DND-41 (cell line): ENCODE data around the gene PIGC.

Experiments used
- ATAC-seq: fragments of 200-7000 bp; cut with Tn5 transposase; 3 replicates; pipeline ENCODE4 v1.9.1; 2021; ENCODE audit warnings: low read depth; ENCODE audit not compliant: insufficient read depth
- DNase-seq: peaks from one replicate; pipeline ENCODE4 v3.0.0-alpha.2; 2020
- H2AFZ ChIP-seq: 2 replicates; pipeline ENCODE4 v1.6.0; 2012; ENCODE audit warnings: low read depth, low read length
- H3K27ac ChIP-seq: 2 replicates; pipeline ENCODE4 v1.5.1; 2012; ENCODE audit warnings: low read length, inconsistent platforms
- H3K27me3 ChIP-seq: fragments of 200-600 bp; sonication (generic); 2 replicates; pipeline ENCODE4 v1.6.0; 2012; ENCODE audit warnings: low read length, mild to moderate bottlenecking, inconsistent platforms; ENCODE audit not compliant: insufficient read depth, poor library complexity
- H3K36me3 ChIP-seq: 2 replicates; pipeline ENCODE4 v1.5.1; 2012; ENCODE audit warnings: low read length, inconsistent platforms; ENCODE audit not compliant: insufficient read depth
- H3K4me1 ChIP-seq: 2 replicates; pipeline ENCODE4 v1.5.1; 2012; ENCODE audit warnings: mild to moderate bottlenecking, low read length; ENCODE audit not compliant: insufficient read depth
- H3K4me2 ChIP-seq: 2 replicates; pipeline ENCODE4 v1.6.0; 2012; ENCODE audit warnings: mild to moderate bottlenecking, moderate library complexity, low read length, inconsistent platforms; ENCODE audit not compliant: insufficient read depth
- H3K4me3 ChIP-seq, 2 experiments: fragments of 200-600 bp in 1 of 2; shearing (Covaris generic) in 1 of 2; 2 replicates each; pipeline ENCODE4 v1.5.1; 2012 to 2016; ENCODE audit warnings: inconsistent platforms in 2 of 2, low read length in 2 of 2, mild to moderate bottlenecking in 2 of 2, low read depth in 1 of 2, moderate library complexity in 1 of 2
- H3K79me2 ChIP-seq: 2 replicates; pipeline ENCODE4 v1.6.0; 2012; ENCODE audit warnings: low read length, inconsistent platforms; ENCODE audit not compliant: insufficient read depth
- H3K9ac ChIP-seq: 2 replicates; pipeline ENCODE4 v1.6.0; 2012; ENCODE audit warnings: low read depth, mild to moderate bottlenecking, inconsistent platforms, low read length, moderate library complexity
- H3K9me3 ChIP-seq: 2 replicates; pipeline ENCODE4 v1.5.1; 2012; ENCODE audit warnings: low read length, moderate library complexity, mild to moderate bottlenecking, inconsistent platforms; ENCODE audit not compliant: insufficient read depth, severe bottlenecking
- H4K20me1 ChIP-seq: 2 replicates; pipeline ENCODE4 v1.6.0; 2012; ENCODE audit warnings: low read length; ENCODE audit not compliant: insufficient read depth
- CTCF ChIP-seq: IDR thresholded peaks from 2 replicates; pipeline ENCODE4 v1.5.1; 2012; ENCODE audit warnings: borderline replicate concordance, low read length, moderate library complexity, mild to moderate bottlenecking; ENCODE audit not compliant: poor library complexity, severe bottlenecking; ENCODE audit errors: extremely low read depth
- EZH2 ChIP-seq: IDR thresholded peaks from 3 replicates; pipeline ENCODE4 v1.6.1; 2012; ENCODE audit warnings: borderline replicate concordance, low read depth, mild to moderate bottlenecking, moderate library complexity, low read length, inconsistent platforms; ENCODE audit not compliant: severe bottlenecking

The PIGC gene

DNA sequence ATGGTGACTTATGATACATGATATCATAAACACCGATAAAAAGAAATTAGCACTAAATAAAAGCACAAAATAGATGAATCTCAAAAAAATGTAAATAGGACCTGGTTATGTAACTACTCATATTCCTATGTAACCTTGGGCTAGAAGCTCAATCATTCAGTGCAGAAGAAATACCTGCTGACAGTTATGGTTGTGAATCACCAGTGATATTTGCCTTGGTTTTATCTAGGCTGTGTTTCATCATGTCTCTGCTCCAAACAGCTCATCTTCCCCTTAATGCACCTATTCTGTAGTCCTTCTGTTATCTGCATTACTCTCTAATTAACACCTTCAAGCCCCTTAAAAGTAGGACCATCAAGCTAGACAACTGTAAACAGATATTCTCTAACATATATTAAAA is 16.3 kb upstream of the PIGC start:
- Histone ChIP-seq H3K27ac (no peak overlapping the region), H3K36me3 (no peaks in the 10 kb centered on the region), H3K9me3 (no peaks in the 10 kb centered on the region), H2AFZ (no peak overlapping the region), H3K4me2 (no peak overlapping the region), H3K9ac (no peak overlapping the region), H3K27me3 (no peaks in the 10 kb centered on the region), H3K4me3 (no peak overlapping the region), H3K4me1 (no peaks in the 10 kb centered on the region), H3K79me2 (no peaks in the 10 kb centered on the region), H4K20me1 (no peaks in the 10 kb centered on the region)
- DNase-seq (no peak), ATAC-seq (no peak)
- no peak for TF ChIP-seq CTCF
- no peak for TF ChIP-seq EZH2

GRCh38 chr1:172457479-172458130 is 13.7 kb upstream of the PIGC start:
- H2AFZ ChIP-seq: no peak overlapping the region
- H3K9me3 ChIP-seq: no peaks in the 10 kb centered on the region
- no peaks in the 10 kb centered on the region for H3K27me3 ChIP-seq
- no peak overlapping the region for H3K4me2 ChIP-seq
- TF ChIP-seq CTCF: no peak
- TF ChIP-seq EZH2: no peak
- no peak overlapping the region for H3K9ac ChIP-seq
- ATAC-seq: no peak
- DNase-seq: no peak
- H3K79me2 ChIP-seq: no peaks in the 10 kb centered on the region
- H3K4me3 ChIP-seq: no peak overlapping the region
- no peaks in the 10 kb centered on the region for H4K20me1 ChIP-seq
- no peaks in the 10 kb centered on the region for H3K4me1 ChIP-seq
- H3K27ac ChIP-seq: no peak overlapping the region
- H3K36me3 ChIP-seq: no peaks in the 10 kb centered on the region

DNA sequence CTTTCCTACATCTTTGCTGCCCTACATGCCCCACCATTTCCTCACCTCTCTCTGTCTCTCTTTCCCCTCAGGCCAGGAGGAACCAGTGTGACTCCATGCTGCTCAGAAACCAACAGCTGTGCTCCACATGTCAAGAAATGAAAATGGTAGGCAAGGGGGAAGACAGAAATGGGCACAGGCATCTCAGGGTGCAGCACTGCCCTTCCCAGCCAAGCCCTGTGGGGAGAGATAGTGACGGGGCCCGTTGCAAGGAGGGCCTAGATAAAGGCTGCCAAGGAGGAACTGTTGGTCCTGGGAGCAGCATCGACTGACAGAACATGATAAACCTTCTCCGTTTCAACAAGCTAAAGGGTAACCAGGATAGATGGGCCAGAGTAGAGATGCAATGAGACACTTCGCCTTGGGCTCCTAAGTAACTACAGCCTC is 12.5 kb upstream of the PIGC start:
- Histone ChIP-seq H3K79me2 (no peaks in the 10 kb centered on the region), H3K4me3 (no peak overlapping the region), H3K27ac (no peak overlapping the region), H2AFZ (no peak overlapping the region), H3K4me2 (no peak overlapping the region), H4K20me1 (no peaks in the 10 kb centered on the region), H3K36me3 (no peaks in the 10 kb centered on the region), H3K9me3 (no peaks in the 10 kb centered on the region), H3K9ac (no peak overlapping the region), H3K27me3 (no peaks in the 10 kb centered on the region), H3K4me1 (no peaks in the 10 kb centered on the region)
- TF ChIP-seq EZH2 (no peak), CTCF (no peak)
- DNase-seq (no peak), ATAC-seq (no peak)

- Histone ChIP-seq H2AFZ (no peak overlapping the region), H3K79me2 (no peaks in the 10 kb centered on the region), H4K20me1 (no peaks in the 10 kb centered on the region), H3K27ac (no peak overlapping the region), H3K36me3 (no peaks in the 10 kb centered on the region), H3K9me3 (no peaks in the 10 kb centered on the region), H3K4me3 (no peak overlapping the region), H3K9ac (no peak overlapping the region), H3K4me2 (no peak overlapping the region), H3K4me1 (peaks cover 8% of the 10 kb centered on the region), H3K27me3 (no peaks in the 10 kb centered on the region)
- ATAC-seq (no peak), DNase-seq (no peak)
- TF ChIP-seq EZH2: no peak
- TF ChIP-seq CTCF: no peak
These were observed 11.6 kb upstream of the PIGC start for GRCh38 chr1:172455451-172455850.
